Activated CD4-positive, alpha-beta T cell treated with anti-CD3 and anti-CD28 coated beads, Interleukin-2, amount 10 ng/mL, durations not matched to agents 24 days and 14 days (primary cell): ENCODE results near the gene GTF2H2C. TPM values are rescaled to one million over a fixed set of nuclear protein-coding genes. Genes with fewer than 3 reads are reported as not detected.
"Not testable (repeated sequence)": the region's sequence is repeated elsewhere in the genome, so short reads cannot be mapped to it uniquely, and the experiment has no call there.

ENCODE experiments used
- DNase-seq: peaks from one replicate; pipeline ENCODE4 v3.0.0; 2022
- H3K27ac Mint-ChIP-seq: one replicate; pipeline ENCODE4 v1.8.0; 2022; ENCODE audit warnings: mild to moderate bottlenecking, mixed read lengths
- H3K27me3 Mint-ChIP-seq: one replicate; pipeline ENCODE4 v1.8.0; 2022; ENCODE audit warnings: mixed read lengths
- H3K36me3 Mint-ChIP-seq: one replicate; pipeline ENCODE4 v1.8.0; 2022; ENCODE audit warnings: low read depth, mild to moderate bottlenecking, mixed read lengths
- H3K4me1 Mint-ChIP-seq: one replicate; pipeline ENCODE4 v1.8.0; 2021; ENCODE audit warnings: mixed read lengths
- H3K4me3 Mint-ChIP-seq: one replicate; pipeline ENCODE4 v1.8.0; 2022; ENCODE audit warnings: mild to moderate bottlenecking, moderate library complexity, mixed read lengths
- H3K9me3 Mint-ChIP-seq: one replicate; pipeline ENCODE4 v1.8.0; 2021; ENCODE audit warnings: mixed read lengths
- intact Hi-C: fragments of 100-400 bp; cut with micrococcal nuclease; formaldehyde crosslinking; loops from one replicate; pipeline ENCODE4 v1.15.1; 2023
- total RNA-seq: library from RNA; stranded (reverse); gene quantifications from 2 replicates; pipeline ENCODE4 v1.2.3, GENCODE V29; 2022

The GTF2H2C gene
- total RNA-seq, 1 donor from 2014 or later, result 63.3 TPM

- Mint-ChIP-seq H3K9me3 (no peaks in the 10 kb centered on the region), H3K4me3 (no peak overlapping the region), H3K27me3 (peaks cover 17% of the 10 kb centered on the region), H3K36me3 (no peaks in the 10 kb centered on the region), H3K4me1 (no peaks in the 10 kb centered on the region), H3K27ac (no peak overlapping the region)
- no peak for DNase-seq
- intact Hi-C loops, result no loop called here
Measured at GRCh38 chr5:69531406-69531801, 28.6 kb upstream of the GTF2H2C start.

GRCh38 chr5:69537911-69538310 lies 22.1 kb upstream of the GTF2H2C start:
- H3K9me3 Mint-ChIP-seq, H3K27ac Mint-ChIP-seq, H3K4me1 Mint-ChIP-seq, H3K4me3 Mint-ChIP-seq, intact Hi-C loops, H3K36me3 Mint-ChIP-seq, H3K27me3 Mint-ChIP-seq, DNase-seq: not testable (repeated sequence)

- H3K36me3 Mint-ChIP-seq, intact Hi-C loops, H3K9me3 Mint-ChIP-seq, DNase-seq, H3K27ac Mint-ChIP-seq, H3K4me3 Mint-ChIP-seq, H3K4me1 Mint-ChIP-seq, H3K27me3 Mint-ChIP-seq: not testable (repeated sequence)
Measured at GRCh38 chr5:69538735-69539134, 21.3 kb upstream of the GTF2H2C start.

DNA sequence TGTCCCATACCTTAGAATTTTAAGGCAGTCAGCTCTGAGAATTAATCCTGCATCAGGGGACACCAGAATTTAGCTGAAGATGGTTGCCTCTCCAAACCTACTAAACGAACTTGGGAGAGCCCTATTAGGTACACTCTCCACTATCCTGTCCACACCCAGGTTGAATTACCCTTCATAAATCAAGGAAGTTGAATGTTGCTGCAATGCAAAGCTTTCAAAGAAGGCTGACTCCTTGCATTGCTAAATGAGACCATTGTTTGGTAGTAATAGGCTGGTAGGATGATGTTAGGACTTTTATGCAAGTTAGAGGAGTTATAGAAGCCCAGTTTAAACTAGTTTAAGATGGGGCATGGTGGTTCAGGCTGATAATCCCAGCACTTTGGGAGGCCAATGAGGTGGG lies 18.6 kb upstream of the GTF2H2C start:
- intact Hi-C loops, H3K4me1 Mint-ChIP-seq, H3K36me3 Mint-ChIP-seq, H3K27ac Mint-ChIP-seq, DNase-seq, H3K9me3 Mint-ChIP-seq, H3K4me3 Mint-ChIP-seq, H3K27me3 Mint-ChIP-seq: not testable (repeated sequence)

GRCh38 chr5:69542838-69543618 lies 17.0 kb upstream of the GTF2H2C start:
- H3K9me3 Mint-ChIP-seq, H3K27ac Mint-ChIP-seq, H3K36me3 Mint-ChIP-seq, intact Hi-C loops, H3K4me3 Mint-ChIP-seq, DNase-seq, H3K27me3 Mint-ChIP-seq, H3K4me1 Mint-ChIP-seq: not testable (repeated sequence)

DNA sequence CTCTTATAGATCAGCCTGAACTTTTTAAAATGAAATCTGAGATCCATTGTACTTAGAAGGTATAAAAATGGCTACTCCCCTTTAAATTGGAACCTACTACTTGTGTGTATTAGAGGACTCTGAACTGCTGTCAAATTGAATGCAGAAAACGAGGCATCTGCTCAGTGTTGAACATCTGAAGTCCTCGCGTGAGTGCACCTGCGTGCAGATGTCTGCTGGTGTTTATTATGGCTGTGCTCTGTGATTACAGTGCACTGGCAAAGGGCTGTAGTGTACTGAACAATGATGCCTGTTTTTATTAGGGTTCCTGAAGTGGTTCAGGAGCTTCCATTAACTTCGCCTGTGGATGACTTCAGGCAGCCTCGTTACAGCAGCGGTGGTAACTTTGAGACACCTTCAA lies 15.4 kb upstream of the GTF2H2C start:
- H3K36me3 Mint-ChIP-seq, H3K27ac Mint-ChIP-seq, intact Hi-C loops, H3K27me3 Mint-ChIP-seq, H3K9me3 Mint-ChIP-seq, H3K4me3 Mint-ChIP-seq, H3K4me1 Mint-ChIP-seq, DNase-seq: not testable (repeated sequence)

DNA sequence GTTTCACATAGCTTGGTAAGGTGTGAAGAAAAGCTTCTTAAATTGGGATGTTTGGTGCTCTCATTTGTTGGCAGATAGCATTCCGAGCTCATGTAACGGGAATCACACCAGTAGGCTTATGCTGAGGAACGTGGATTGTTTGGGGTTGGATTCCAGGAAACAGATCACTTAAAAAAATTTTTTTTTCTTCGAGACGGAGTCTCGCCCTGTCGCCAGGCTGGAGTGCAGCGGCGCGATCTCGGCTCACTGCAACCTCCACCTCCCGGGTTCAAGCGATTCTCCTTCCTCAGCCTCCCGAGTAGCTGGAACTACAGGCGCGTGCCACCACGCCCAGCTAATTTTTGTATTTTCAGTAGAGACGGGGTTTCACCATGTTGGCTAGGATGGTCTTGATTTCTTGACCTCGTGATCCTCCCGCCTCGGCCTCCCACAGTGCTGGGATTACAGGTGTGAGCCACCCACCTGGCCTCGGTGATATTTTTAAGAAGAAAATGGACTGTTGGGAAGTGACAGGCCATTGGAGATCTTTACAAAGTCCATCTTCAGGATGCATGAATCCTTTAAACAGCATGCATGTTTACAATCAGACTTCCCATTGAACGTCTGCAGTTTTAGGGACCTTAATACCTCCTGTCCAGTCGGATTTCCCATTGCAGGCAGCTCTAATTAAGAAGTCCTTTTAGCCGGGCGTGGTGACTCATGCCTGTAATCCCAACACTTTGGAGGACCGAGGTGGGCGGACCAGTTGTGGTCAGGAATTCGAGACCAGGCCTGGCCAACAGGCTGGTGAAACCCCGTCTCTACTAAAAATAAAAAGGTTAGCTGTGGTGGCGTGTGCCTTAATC lies 818 bp downstream of the GTF2H2C start:
- H3K9me3 Mint-ChIP-seq, intact Hi-C loops, H3K27me3 Mint-ChIP-seq, H3K36me3 Mint-ChIP-seq, DNase-seq, H3K27ac Mint-ChIP-seq, H3K4me1 Mint-ChIP-seq: not testable (repeated sequence)
- H3K4me3 Mint-ChIP-seq, result peak overlapping the region; percentile 71

- H3K4me3 Mint-ChIP-seq, H3K27me3 Mint-ChIP-seq, H3K36me3 Mint-ChIP-seq, H3K9me3 Mint-ChIP-seq, H3K27ac Mint-ChIP-seq, DNase-seq, intact Hi-C loops, H3K4me1 Mint-ChIP-seq: not testable (repeated sequence)
Measured at GRCh38 chr5:69566172-69566571, 6.2 kb downstream of the GTF2H2C start.

DNA sequence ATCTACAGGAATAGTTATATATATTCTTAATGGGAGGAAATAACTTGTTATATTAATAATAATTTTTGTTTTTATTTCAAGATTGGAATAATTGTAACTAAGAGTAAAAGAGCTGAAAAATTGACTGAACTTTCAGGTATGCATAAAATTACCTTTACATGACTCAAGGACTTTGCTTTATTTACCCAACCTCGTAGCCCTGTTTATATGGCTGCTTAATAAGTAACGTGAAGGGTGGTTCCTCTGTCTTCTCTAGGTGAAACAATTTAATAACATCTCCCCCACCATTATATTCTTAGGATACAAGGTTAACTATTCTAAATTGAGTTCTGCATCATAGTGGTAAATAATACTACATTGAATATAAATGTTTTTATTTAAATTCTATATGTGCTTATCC lies 8.1 kb downstream of the GTF2H2C start:
- H3K4me3 Mint-ChIP-seq, H3K27me3 Mint-ChIP-seq: not testable (repeated sequence)

GRCh38 chr5:69583356-69583755 lies 23.4 kb downstream of the GTF2H2C start:
- not testable (repeated sequence) for H3K36me3 Mint-ChIP-seq

More for the DNA sequence above, 8.1 kb downstream of the GTF2H2C start:
- intact Hi-C loops, H3K4me1 Mint-ChIP-seq, H3K36me3 Mint-ChIP-seq, DNase-seq, H3K9me3 Mint-ChIP-seq, H3K27ac Mint-ChIP-seq: not testable (repeated sequence)

DNA sequence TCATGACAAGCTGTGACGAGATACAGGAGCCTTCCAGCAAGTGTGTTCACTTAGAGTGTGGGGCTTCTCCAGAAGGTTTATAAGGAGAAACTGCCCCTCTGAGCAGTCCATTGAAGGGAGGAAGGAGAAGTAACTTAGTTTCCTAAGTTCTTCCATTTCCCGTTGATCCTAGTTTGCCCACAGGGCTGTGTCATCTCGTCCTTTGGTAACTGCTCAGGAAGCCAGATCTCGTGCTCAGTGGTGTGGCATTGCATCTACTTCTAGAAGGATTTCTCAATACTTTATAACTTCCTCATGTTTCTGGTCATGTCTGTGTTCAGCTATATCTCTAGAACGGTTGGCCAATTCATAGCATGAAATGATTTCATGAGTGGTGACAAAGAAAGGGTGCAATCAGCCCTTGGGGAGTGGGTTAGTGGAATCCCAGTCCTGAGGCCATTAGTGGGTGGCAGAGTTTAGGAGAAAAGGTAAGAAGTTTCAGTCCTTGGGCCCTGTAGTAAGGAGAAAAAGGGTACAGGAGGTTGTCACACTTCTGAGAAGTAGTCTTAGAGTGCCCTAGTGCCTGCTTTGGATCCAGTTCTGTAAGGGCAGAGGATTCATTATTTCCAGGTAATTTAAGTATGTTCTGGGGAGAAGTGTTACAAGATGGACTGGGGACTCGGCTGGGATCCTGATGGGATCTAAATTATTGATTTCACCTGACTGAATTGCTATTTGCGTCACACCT lies 36.3 kb downstream of the GTF2H2C start:
- H3K4me3 Mint-ChIP-seq, DNase-seq, H3K27ac Mint-ChIP-seq, H3K27me3 Mint-ChIP-seq, intact Hi-C loops, H3K36me3 Mint-ChIP-seq, H3K9me3 Mint-ChIP-seq, H3K4me1 Mint-ChIP-seq: not testable (repeated sequence)

More at GRCh38 chr5:69583356-69583755, 23.4 kb downstream of the GTF2H2C start:
- H3K4me3 Mint-ChIP-seq, H3K4me1 Mint-ChIP-seq, H3K27me3 Mint-ChIP-seq, intact Hi-C loops, DNase-seq, H3K9me3 Mint-ChIP-seq, H3K27ac Mint-ChIP-seq: not testable (repeated sequence)

GRCh38 chr5:69601947-69602346 lies 42.0 kb downstream of the GTF2H2C start:
- H3K4me1 Mint-ChIP-seq, H3K27ac Mint-ChIP-seq, intact Hi-C loops, DNase-seq, H3K4me3 Mint-ChIP-seq, H3K27me3 Mint-ChIP-seq, H3K9me3 Mint-ChIP-seq, H3K36me3 Mint-ChIP-seq: not testable (repeated sequence)

- H3K4me1 Mint-ChIP-seq, DNase-seq, H3K9me3 Mint-ChIP-seq, H3K4me3 Mint-ChIP-seq, intact Hi-C loops, H3K36me3 Mint-ChIP-seq, H3K27me3 Mint-ChIP-seq, H3K27ac Mint-ChIP-seq: not testable (repeated sequence)
Measured at GRCh38 chr5:69606839-69607238, 46.8 kb downstream of the GTF2H2C start.

DNA sequence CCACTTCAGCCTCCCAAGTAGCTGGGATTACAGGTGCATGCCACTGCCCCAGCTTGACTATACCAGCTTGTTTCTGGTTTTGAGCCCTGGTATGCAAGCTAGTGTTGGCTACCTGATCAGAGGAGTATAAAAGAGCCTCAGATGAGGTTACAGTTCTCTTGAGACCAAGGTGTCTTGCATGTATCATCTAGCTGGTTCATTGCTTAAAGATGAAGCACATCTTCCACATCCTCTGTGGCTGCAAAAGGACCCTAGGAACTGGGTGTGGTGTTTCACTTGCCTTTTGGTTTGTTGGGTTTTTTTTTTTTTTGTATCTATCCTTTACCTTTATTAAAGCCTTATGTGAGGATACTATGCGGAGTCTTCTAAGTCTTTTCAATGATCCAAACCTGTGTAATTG lies 47.8 kb downstream of the GTF2H2C start:
- H3K4me1 Mint-ChIP-seq, H3K27ac Mint-ChIP-seq, H3K36me3 Mint-ChIP-seq, DNase-seq, intact Hi-C loops, H3K4me3 Mint-ChIP-seq, H3K9me3 Mint-ChIP-seq, H3K27me3 Mint-ChIP-seq: not testable (repeated sequence)
